A549 (cell line): ENCODE results near the gene OR2AJ1.

ENCODE experiments used
- CTCF ChIP-seq: fragments of >200 bp; sonication (Bioruptor Twin); formaldehyde crosslinking; IDR thresholded peaks from 3 replicates; pipeline ENCODE4 v1.5.1; 2016
- ELK1 ChIP-seq: fragments of 150-350 bp; IDR thresholded peaks from 2 replicates; pipeline ENCODE4 v1.6.1; 2014; ENCODE audit warnings: low read depth, mild to moderate bottlenecking, low read length
- RAD21 ChIP-seq, 2 experiments: fragments of >200 bp in 1 of 2; sonication (Bioruptor Twin) in 1 of 2; formaldehyde crosslinking in 1 of 2; IDR thresholded peaks in 1 of 2; conservative IDR thresholded peaks in 1 of 2; 2 replicates in 1 of 2; 3 replicates in 1 of 2; pipeline ENCODE4 v1.6.1; 2012 to 2018; ENCODE audit warnings: inconsistent platforms in 1 of 2
- REST ChIP-seq: fragments of 200-600 bp; sonication (generic); IDR thresholded peaks from 2 replicates; pipeline ENCODE4 v1.6.1; 2016; ENCODE audit warnings: antibody characterized with exemption, mild to moderate bottlenecking, moderate library complexity
- SMC3 ChIP-seq: fragments of >200 bp; sonication (Bioruptor Twin); formaldehyde crosslinking; IDR thresholded peaks from 3 replicates; pipeline ENCODE4 v1.6.1; 2018; ENCODE audit warnings: inconsistent platforms
- ZSCAN20 ChIP-seq: fragments of 250-450 bp; sonication (Bioruptor Pico); IDR thresholded peaks from 2 replicates; pipeline ENCODE4 v1.8.0; 2022; ENCODE audit warnings: mild to moderate bottlenecking, moderate library complexity

- TF ChIP-seq SMC3: no peak
- no peak for TF ChIP-seq CTCF
- TF ChIP-seq REST: no peak
- TF ChIP-seq RAD21 (conservative IDR thresholded peaks at IDR 0.05 in 1 of 2, IDR thresholded peaks at IDR 0.05 in 1 of 2): no peak
- TF ChIP-seq ELK1: no peak
- TF ChIP-seq ZSCAN20 (CRISPR knock-in tag): no peak
Observed at GRCh38 chr1:247904122-247904521, 20.6 kb upstream of the OR2AJ1 start.
